ENCODE data around the gene TCP10L. TPM values are rescaled to one million over a fixed set of nuclear protein-coding genes. Genes with fewer than 3 reads are reported as not detected.
A peak's percentile ranks its signal among the peaks of the same experiment; 100 is the strongest.

TCP10L gene
- total and polyA plus RNA-seq, 2 of the 13 experiments (the other 11 are each of a cell fraction or from before 2014, with no cell fraction given), result 0.90 to 2.4 TPM

DNA sequence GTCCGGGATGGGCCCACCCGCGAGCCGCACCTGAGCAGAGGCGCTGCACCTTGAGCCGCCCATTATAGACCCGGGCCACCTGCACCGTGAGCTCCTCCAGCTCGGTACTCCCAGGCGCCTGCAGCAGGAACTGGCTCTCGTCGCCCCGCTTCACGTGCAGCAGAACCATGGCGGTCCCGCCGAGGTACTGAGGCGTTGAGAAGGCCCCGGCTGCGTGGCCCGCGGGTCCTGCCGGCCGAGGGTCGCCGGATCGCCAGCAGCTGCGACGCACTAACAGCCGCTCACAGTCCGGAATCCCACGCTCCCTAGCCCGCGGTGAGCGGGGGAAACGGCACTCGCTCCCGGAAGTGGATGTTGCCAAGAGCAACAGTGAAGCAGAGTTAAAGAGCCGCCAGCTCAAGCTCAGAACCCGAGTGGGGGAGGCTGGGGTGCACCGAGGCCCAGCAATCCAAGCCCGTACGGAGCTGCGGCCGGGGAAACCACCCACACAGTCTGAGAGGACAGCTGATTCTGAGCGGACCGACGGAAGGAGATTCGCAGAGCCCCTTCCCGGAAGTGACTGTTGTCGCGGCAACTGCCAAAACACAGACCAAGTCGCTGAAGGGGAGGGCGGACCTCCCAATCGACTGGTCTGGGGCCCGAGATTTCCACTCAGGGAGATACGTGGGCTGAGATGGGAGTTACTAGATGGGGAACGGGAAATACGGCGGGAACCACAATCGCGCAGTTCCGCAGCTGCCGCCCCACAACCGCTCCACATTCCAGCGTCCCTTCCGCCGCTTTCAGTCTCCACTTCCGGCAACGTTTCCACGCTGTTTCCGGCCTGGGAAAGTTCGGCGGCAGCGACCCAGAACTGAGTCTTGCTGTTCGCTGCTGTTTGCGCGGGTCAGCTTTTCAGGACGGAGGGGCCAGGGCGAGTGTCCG is 27.0 kb upstream of the TCP10L start, which contains the start of gene CFAP298 (continued):
- 0 out of 2 replicates have a peak, but pooled peaks have one; percentile 20 for TF ChIP-seq KDM5B (CRISPR knock-in tag; IDR thresholded peaks at IDR 0.05; ENCODE audit: borderline replicate concordance)
- no peak for TF ChIP-seq ZSCAN31 (CRISPR knock-in tag; IDR thresholded peaks at IDR 0.05; ENCODE audit: low read depth)
- 0 out of 2 replicates have a peak, but pooled peaks have one; percentile 65 for TF ChIP-seq ZNF558 (CRISPR knock-in tag; IDR thresholded peaks at IDR 0.05; ENCODE audit: borderline replicate concordance)
- peak; percentile 56 for TF ChIP-seq SRSF1 (optimal IDR thresholded peaks at IDR 0.05; ENCODE audit: low read depth, low read length)
- TF ChIP-seq ZNF605 (CRISPR knock-in tag; IDR thresholded peaks at IDR 0.05), result peak; percentile 57; the same call in 1 of the 2 replicates
- TF ChIP-seq ATF1 (CRISPR knock-in tag; IDR thresholded peaks at IDR 0.05), result no peak
- TF ChIP-seq SIX4 (CRISPR knock-in tag; IDR thresholded peaks at IDR 0.05), result 0 out of 2 replicates have a peak, but pooled peaks have one; percentile 12
- peak; percentile 52; the same call in 1 of the 2 replicates for TF ChIP-seq ZNF143 (CRISPR knock-in tag; IDR thresholded peaks at IDR 0.05)
- TF ChIP-seq MATR3 (CRISPR knock-in tag; IDR thresholded peaks at IDR 0.05), result no peak
- TF ChIP-seq BCL6 (CRISPR knock-in tag; IDR thresholded peaks at IDR 0.05), result no peak
- TF ChIP-seq NCOR1 (IDR thresholded peaks at IDR 0.05; ENCODE audit: borderline replicate concordance, low read length), result no peak
- TF ChIP-seq KLF15 (CRISPR knock-in tag; IDR thresholded peaks at IDR 0.05; ENCODE audit: borderline replicate concordance), result no peak
- TF ChIP-seq MYNN (CRISPR knock-in tag; IDR thresholded peaks at IDR 0.05; ENCODE audit: low read depth), result peak; percentile 59; the same call in 1 of the 2 replicates
- no peak for TF ChIP-seq DDIT3 (CRISPR knock-in tag; IDR thresholded peaks at IDR 0.05)
- TF ChIP-seq ZNF34 (CRISPR knock-in tag; IDR thresholded peaks at IDR 0.05; ENCODE audit: borderline replicate concordance), result no peak
- TF ChIP-seq TCF12 (IDR thresholded peaks at IDR 0.05), result no peak
- no peak for TF ChIP-seq TCF12 (CRISPR knock-in tag; IDR thresholded peaks at IDR 0.05)
- no peak for TF ChIP-seq ZNF282 (IDR thresholded peaks at IDR 0.05; ENCODE audit: partially characterized antibody)
- TF ChIP-seq ZNF7 (CRISPR knock-in tag; IDR thresholded peaks at IDR 0.05), result no peak
- TF ChIP-seq ZNF460 (CRISPR knock-in tag; IDR thresholded peaks at IDR 0.05; ENCODE audit: borderline replicate concordance), result peak; percentile 46; the same call in 1 of the 2 replicates
- TF ChIP-seq, protein P1, sequence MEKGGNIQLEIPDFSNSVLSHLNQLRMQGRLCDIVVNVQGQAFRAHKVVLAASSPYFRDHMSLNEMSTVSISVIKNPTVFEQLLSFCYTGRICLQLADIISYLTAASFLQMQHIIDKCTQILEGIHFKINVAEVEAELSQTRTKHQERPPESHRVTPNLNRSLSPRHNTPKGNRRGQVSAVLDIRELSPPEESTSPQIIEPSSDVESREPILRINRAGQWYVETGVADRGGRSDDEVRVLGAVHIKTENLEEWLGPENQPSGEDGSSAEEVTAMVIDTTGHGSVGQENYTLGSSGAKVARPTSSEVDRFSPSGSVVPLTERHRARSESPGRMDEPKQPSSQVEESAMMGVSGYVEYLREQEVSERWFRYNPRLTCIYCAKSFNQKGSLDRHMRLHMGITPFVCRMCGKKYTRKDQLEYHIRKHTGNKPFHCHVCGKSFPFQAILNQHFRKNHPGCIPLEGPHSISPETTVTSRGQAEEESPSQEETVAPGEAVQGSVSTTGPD (CRISPR knock-in tag; IDR thresholded peaks at IDR 0.05), result no peak
- TF ChIP-seq FOSL1 (CRISPR knock-in tag; IDR thresholded peaks at IDR 0.05; ENCODE audit: borderline replicate concordance), result no peak; the same call in 1 of the 2 replicates
- TF ChIP-seq ELF4 (CRISPR knock-in tag; IDR thresholded peaks at IDR 0.05; ENCODE audit: borderline replicate concordance), result no peak; the same call in 1 of the 2 replicates
- TF ChIP-seq ZNF431 (CRISPR knock-in tag; IDR thresholded peaks at IDR 0.05; ENCODE audit: borderline replicate concordance, low read depth), result no peak
- TF ChIP-seq NFKBIZ (CRISPR knock-in tag; IDR thresholded peaks at IDR 0.05), result peak; percentile 9; the same call in 1 of the 2 replicates
- no peak for TF ChIP-seq NR2F1 (CRISPR knock-in tag; IDR thresholded peaks at IDR 0.05)
- TF ChIP-seq ZBTB42 (CRISPR knock-in tag; IDR thresholded peaks at IDR 0.05), result no peak
- TF ChIP-seq ZNF329 (CRISPR knock-in tag; IDR thresholded peaks at IDR 0.05; ENCODE audit: low read depth), result no peak

Data from HepG2 (cell line).